AG09319 (cell line): ENCODE data around the gene DYRK1B.

Source experiments
- DNase-seq: peaks from one replicate; pipeline ENCODE4 v3.0.0-alpha.2; 2010; ENCODE audit warnings: low read depth; ENCODE audit errors: extremely low read depth
- TF ChIP-seq, protein P1 (sequence below): IDR thresholded peaks from 2 replicates; pipeline ENCODE4 v1.5.1; 2011; ENCODE audit warnings: low read depth, mild to moderate bottlenecking, inconsistent platforms, low read length, moderate library complexity

Gene DYRK1B

DNA sequence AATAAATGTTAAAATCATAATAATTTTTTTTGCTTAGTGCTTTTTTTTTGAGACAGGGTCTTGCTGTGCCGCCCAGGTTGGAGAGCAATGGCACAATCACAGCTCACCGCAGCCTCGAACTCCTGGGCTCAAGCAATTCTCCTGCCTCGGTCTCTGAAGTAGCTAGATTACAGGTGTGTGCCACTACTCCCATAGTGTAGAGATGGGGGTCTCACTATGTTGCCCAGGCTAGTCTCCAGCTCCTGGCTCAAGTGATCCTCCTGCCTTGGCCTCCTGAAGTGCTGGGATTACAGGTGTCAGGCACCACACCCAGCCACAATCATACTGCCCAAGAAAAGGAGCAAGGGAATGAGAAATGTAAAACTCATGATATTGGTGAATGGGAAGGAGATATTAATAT lies 7.1 kb upstream of the DYRK1B start:
- TF ChIP-seq, protein P1, sequence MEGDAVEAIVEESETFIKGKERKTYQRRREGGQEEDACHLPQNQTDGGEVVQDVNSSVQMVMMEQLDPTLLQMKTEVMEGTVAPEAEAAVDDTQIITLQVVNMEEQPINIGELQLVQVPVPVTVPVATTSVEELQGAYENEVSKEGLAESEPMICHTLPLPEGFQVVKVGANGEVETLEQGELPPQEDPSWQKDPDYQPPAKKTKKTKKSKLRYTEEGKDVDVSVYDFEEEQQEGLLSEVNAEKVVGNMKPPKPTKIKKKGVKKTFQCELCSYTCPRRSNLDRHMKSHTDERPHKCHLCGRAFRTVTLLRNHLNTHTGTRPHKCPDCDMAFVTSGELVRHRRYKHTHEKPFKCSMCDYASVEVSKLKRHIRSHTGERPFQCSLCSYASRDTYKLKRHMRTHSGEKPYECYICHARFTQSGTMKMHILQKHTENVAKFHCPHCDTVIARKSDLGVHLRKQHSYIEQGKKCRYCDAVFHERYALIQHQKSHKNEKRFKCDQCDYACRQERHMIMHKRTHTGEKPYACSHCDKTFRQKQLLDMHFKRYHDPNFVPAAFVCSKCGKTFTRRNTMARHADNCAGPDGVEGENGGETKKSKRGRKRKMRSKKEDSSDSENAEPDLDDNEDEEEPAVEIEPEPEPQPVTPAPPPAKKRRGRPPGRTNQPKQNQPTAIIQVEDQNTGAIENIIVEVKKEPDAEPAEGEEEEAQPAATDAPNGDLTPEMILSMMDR = no peak
- DNase-seq = no peak

DNA sequence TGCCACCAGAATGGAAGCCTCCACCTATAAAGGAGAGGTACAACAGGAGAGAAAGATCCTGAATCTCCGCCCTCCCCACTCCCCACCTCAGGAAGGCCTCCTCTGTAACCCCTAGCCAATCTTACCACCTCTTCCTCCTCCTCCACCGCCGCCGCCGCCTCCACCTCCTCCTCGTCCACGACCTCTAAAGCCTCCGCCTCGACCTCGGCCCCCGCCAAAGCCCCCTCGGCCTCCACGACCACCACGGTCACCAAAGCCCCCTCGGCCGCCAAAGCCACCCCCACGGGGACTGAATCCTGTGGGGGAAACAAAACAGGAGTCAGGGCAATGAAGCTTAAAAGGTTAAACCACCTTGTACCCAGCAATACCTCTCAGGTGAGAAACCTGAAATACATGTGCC lies 6.5 kb upstream of the DYRK1B start:
- no peak for DNase-seq
- TF ChIP-seq, protein P1 = no peak

DNA sequence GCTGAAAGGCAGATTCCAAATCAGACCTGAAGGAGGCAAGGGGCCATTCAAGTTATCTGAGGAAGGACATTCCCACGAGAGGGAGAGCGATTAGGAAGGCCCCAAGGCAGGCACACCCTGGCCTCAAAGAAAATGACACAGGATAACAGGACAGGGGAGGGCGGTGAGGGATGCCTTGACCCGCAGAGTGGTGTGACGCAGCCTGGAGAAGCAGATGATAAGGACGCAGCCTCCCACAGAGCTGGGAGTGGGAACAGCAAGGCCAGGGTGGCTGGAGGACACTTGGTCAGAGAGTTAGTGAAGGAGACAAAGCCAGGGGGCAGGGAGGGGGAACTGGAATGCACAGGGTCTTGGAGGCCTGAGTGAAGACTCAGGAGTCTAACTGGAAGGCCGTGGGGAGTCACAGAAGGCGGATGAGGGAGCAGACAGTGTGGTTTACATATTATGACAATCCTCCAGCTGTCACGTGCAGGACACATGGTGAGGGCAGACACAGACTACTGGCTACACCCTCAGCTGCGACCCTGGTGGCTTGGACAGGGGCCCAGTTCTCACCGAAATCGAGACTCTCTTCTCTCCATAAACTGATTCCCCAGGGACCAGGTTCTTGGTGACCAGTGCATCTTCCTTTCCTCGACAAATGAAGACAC lies 5.8 kb upstream of the DYRK1B start:
- DNase-seq = no peak
- TF ChIP-seq, protein P1 = no peak

DNA sequence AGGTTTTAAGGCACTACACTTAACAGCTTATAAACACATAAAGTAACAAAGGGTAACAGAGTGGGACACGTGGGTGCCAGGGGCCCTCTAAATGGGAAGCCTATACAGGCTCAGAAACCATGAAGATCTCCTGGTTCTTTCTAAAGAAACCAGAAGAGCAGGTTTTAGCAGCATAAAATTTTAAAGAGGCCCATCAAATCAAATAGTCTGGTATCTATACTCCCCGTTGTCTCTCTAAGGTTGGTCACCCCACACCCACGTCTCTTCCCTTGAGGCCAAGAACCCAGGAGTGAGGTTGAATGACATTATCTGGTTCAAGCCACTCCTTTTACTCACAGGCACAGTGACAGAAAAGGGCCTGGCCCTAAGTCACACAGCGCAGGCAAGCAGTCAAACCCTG lies 4.6 kb upstream of the DYRK1B start:
- TF ChIP-seq, protein P1 = no peak
- DNase-seq = no peak

- TF ChIP-seq, protein P1 = no peak
- DNase-seq = no peak
Measured at GRCh38 chr19:39837978-39838377, 4.0 kb upstream of the DYRK1B start.

- DNase-seq = no peak
- TF ChIP-seq, protein P1 = no peak
Measured at GRCh38 chr19:39834287-39834841, 402 bp upstream of the DYRK1B start.

DNA sequence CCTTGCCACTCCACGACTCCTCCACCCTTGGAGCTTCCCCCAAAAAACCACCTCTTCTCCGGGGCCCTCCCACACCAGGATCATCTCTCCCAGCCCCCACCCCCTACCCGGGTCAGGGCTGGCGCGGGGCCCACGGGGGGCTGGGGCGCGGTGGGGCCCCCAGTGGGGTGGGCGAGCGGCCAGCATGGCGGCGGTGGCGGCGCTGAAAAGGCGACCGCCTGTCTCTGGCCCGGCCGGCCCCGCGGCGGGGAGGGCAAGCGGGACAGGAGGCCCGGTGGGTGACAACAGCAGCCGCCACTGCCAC lies 850 bp downstream of the DYRK1B start:
- DNase-seq = no peak

More for the DNA sequence above, 850 bp downstream of the DYRK1B start:
- TF ChIP-seq, protein P1 = no peak
